Loucy (cell line): ENCODE data around the gene DMRTB1.

Source experiments
- H2AFZ ChIP-seq: fragments of 200-600 bp; sonication (generic); 2 replicates; pipeline ENCODE4 v1.6.0; 2016; ENCODE audit warnings: antibody characterized with exemption, mild to moderate bottlenecking, low read length, moderate library complexity
- H3F3A ChIP-seq: fragments of 200-600 bp; 2 replicates; pipeline ENCODE4 v1.6.0; 2016; ENCODE audit warnings: antibody characterized with exemption, low read depth, mild to moderate bottlenecking
- H3K27me3 ChIP-seq: fragments of 200-600 bp; sonication (generic); 2 replicates; pipeline ENCODE4 v1.6.1; 2014; ENCODE audit warnings: low read length, mild to moderate bottlenecking; ENCODE audit not compliant: insufficient read depth, poor library complexity, severe bottlenecking
- H3K36me3 ChIP-seq: fragments of 200-600 bp; sonication (generic); 2 replicates; pipeline ENCODE4 v1.6.1; 2016; ENCODE audit warnings: low read length; ENCODE audit not compliant: insufficient read depth
- H3K4me1 ChIP-seq: fragments of 200-600 bp; sonication (generic); 2 replicates; pipeline ENCODE4 v1.5.1; 2014; ENCODE audit warnings: low read length, mild to moderate bottlenecking; ENCODE audit not compliant: insufficient read depth, poor library complexity, severe bottlenecking
- H3K4me2 ChIP-seq: fragments of 200-600 bp; sonication (generic); 2 replicates; pipeline ENCODE4 v1.6.0; 2014; ENCODE audit warnings: antibody characterized with exemption, low read length, low read depth, mild to moderate bottlenecking; ENCODE audit not compliant: poor library complexity, severe bottlenecking
- H3K4me3 ChIP-seq: fragments of 200-600 bp; sonication (generic); 2 replicates; pipeline ENCODE4 v1.5.1; 2014; ENCODE audit warnings: low read length, mild to moderate bottlenecking, mixed read lengths; ENCODE audit not compliant: poor library complexity, severe bottlenecking
- H3K79me2 ChIP-seq: fragments of 200-600 bp; sonication (generic); 2 replicates; pipeline ENCODE4 v1.6.1; 2014; ENCODE audit warnings: low read length; ENCODE audit not compliant: insufficient read depth
- H3K9ac ChIP-seq: fragments of 200-600 bp; sonication (generic); 2 replicates; pipeline ENCODE4 v1.6.0; 2014; ENCODE audit warnings: mild to moderate bottlenecking, low read depth, low read length, moderate library complexity; ENCODE audit not compliant: poor library complexity, severe bottlenecking
- H3K9me2 ChIP-seq: fragments of 200-600 bp; sonication (generic); replicated peaks from 2 replicates; pipeline ENCODE4 v1.6.1; 2016; ENCODE audit warnings: low read depth, low read length, mixed read lengths
- H3K9me3 ChIP-seq: fragments of 200-600 bp; sonication (generic); 2 replicates; pipeline ENCODE4 v1.6.1; 2014; ENCODE audit warnings: mild to moderate bottlenecking, antibody characterized with exemption, low read length, low read depth; ENCODE audit not compliant: insufficient read depth
- H4K20me1 ChIP-seq: fragments of 200-600 bp; sonication (generic); 2 replicates; pipeline ENCODE4 v1.6.0; 2014; ENCODE audit warnings: antibody characterized with exemption, low read length, mild to moderate bottlenecking; ENCODE audit not compliant: insufficient read depth, poor library complexity, severe bottlenecking
- EZH2phosphoT487 ChIP-seq: fragments of 200-600 bp; IDR thresholded peaks from 2 replicates; pipeline ENCODE4 v1.6.1; 2018; ENCODE audit warnings: antibody characterized with exemption, mild to moderate bottlenecking, moderate library complexity, borderline replicate concordance
- TF ChIP-seq, protein P1 (sequence below): fragments of 200-600 bp; sonication (generic); conservative IDR thresholded peaks from 2 replicates; pipeline ENCODE4 v1.5.1; 2014; ENCODE audit warnings: mild to moderate bottlenecking, antibody characterized with exemption, low read length

DMRTB1 gene

DNA sequence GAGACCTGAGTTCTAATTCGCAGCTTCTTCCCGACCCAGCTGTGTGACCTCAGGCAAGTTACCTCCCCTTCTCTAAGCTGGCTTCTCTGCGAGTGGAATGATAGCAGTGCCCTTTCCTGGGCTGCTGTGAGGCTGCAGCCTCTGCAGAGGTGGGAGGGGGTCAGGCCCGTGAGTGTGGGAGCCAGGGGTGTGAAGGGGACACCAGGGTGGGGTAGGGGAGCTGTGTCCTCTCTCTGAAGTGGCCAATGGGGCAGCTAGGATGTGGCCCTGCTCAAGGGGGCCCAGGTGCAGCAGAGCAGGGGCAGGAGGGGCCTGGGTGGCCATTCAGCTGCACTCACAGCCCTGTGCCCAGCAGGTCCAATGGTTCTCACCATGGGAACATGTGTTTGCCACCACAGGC lies 24.5 kb downstream of the DMRTB1 start:
- H2AFZ ChIP-seq = no peak overlapping the region
- H3K4me1 ChIP-seq = peaks cover 23% of the 10 kb centered on the region
- H3K4me3 ChIP-seq = no peak overlapping the region
- no peak for TF ChIP-seq EZH2phosphoT487
- TF ChIP-seq, protein P1, sequence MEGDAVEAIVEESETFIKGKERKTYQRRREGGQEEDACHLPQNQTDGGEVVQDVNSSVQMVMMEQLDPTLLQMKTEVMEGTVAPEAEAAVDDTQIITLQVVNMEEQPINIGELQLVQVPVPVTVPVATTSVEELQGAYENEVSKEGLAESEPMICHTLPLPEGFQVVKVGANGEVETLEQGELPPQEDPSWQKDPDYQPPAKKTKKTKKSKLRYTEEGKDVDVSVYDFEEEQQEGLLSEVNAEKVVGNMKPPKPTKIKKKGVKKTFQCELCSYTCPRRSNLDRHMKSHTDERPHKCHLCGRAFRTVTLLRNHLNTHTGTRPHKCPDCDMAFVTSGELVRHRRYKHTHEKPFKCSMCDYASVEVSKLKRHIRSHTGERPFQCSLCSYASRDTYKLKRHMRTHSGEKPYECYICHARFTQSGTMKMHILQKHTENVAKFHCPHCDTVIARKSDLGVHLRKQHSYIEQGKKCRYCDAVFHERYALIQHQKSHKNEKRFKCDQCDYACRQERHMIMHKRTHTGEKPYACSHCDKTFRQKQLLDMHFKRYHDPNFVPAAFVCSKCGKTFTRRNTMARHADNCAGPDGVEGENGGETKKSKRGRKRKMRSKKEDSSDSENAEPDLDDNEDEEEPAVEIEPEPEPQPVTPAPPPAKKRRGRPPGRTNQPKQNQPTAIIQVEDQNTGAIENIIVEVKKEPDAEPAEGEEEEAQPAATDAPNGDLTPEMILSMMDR = no peak
- H4K20me1 ChIP-seq = no peaks in the 10 kb centered on the region
- H3K36me3 ChIP-seq = no peaks in the 10 kb centered on the region
- H3K9me2 ChIP-seq = no peaks in the 10 kb centered on the region
- no peaks in the 10 kb centered on the region for H3K79me2 ChIP-seq
- H3K9me3 ChIP-seq = no peaks in the 10 kb centered on the region
- H3K9ac ChIP-seq = no peak overlapping the region
- H3K4me2 ChIP-seq = no peak overlapping the region
- H3K27me3 ChIP-seq = no peaks in the 10 kb centered on the region
- no peaks in the 10 kb centered on the region for H3F3A ChIP-seq

DNA sequence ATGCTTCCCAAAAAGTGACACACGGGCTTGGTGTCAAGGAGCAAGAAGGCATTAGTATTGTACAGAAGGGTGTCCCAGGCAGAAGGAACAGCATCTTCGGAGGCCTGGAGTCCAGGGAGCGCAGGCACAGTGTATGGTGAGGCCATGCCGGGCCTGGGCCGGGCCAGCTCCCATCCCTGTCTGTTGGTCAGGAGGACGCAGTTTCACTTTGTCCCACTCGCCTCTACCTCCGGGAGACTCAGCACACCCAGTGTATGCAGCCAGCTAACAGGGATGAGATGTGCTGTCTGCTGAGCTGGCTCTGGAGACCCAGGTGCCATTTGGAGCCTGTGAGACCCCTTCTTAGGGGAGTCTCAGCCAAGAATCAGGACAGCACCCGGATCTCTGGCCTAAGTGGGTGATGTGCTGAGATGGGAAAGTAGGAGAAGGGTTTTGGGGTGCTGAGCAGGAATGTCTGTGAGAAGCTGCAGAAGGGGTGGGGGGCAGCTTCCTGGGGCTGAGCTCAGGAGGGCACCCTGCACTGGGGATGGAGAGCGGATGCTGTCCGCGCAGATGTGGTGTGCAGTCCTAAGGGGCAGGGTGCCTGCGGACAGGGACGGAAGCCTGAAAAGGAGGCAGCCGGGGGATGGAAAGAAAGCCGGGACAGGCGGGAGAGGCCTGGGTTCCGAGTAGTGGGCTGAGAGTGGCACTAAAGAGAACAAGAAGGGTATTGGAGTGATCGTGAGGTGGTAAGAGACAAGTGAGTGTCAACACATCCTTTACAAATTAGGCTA lies 25.7 kb downstream of the DMRTB1 start:
- H3K79me2 ChIP-seq = no peaks in the 10 kb centered on the region
- TF ChIP-seq EZH2phosphoT487 = no peak
- TF ChIP-seq, protein P1 = no peak
- H4K20me1 ChIP-seq = no peaks in the 10 kb centered on the region
- no peak overlapping the region for H2AFZ ChIP-seq
- H3K4me1 ChIP-seq = peaks cover 23% of the 10 kb centered on the region
- no peaks in the 10 kb centered on the region for H3K36me3 ChIP-seq
- no peaks in the 10 kb centered on the region for H3K9me3 ChIP-seq
- no peak overlapping the region for H3K4me2 ChIP-seq
- H3K27me3 ChIP-seq = no peaks in the 10 kb centered on the region
- no peaks in the 10 kb centered on the region for H3K9me2 ChIP-seq
- H3F3A ChIP-seq = no peaks in the 10 kb centered on the region
- peak overlapping the region; percentile 59 for H3K9ac ChIP-seq
- H3K4me3 ChIP-seq = no peak overlapping the region

DNA sequence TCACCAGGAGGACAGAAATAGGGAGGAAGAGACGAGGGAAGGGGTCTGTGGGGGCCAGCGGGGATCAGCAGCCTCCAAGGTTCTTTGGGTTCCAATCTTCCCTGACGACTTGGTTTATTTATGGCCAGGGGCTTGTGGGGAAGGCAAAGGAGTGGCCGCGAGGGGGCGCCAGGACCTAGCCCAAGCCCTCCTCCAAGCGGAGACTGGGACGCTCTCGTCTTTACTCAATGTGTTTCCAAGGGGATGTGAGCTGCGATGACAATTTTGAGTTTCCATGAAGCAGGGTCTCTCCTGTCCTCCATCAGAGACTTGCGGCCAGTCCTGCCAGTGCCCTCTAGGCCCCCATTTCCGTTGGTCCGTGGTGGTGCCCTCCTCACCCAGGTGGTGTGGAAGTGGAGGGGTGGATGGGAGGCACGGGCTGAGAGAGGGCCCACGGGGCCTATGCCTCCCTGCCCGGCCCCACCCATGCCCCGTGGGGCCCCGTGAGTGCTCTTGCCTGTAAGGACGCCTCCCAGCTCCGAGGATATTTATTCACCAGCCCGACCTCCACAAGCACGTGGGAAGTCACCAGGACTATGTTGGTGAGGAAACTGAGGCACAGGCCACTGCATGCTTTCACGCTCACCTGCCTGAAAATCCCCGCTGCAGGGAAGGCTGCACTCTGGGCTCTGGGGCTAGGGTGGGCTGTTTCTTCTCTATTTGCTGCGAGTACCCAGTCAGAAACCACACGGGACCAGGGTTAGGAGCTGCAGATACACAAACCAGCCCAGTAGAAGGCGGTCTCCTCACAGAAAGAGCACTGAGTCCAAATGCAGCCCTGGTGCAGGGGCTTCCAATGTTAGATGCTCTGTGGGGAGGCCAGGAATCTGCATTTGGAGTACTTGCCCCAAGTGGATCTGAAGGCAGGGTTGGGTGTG lies 26.5 kb downstream of the DMRTB1 start:
- Histone ChIP-seq H3K9me2 (no peaks in the 10 kb centered on the region), H3K27me3 (no peaks in the 10 kb centered on the region), H3K4me3 (peak overlapping the region; percentile 42), H3K9ac (peak overlapping the region; percentile 59), H3K79me2 (no peaks in the 10 kb centered on the region), H3K4me1 (peaks cover 18% of the 10 kb centered on the region), H3K9me3 (no peaks in the 10 kb centered on the region), H2AFZ (peak overlapping the region; percentile 74), H3F3A (no peaks in the 10 kb centered on the region), H4K20me1 (no peaks in the 10 kb centered on the region), H3K36me3 (no peaks in the 10 kb centered on the region), H3K4me2 (peak overlapping the region; percentile 50)
- TF ChIP-seq, protein P1 = peak; percentile 82
- no peak for TF ChIP-seq EZH2phosphoT487
